ENCODE measurements around the gene RASAL2. TPM values are rescaled to one million over a fixed set of nuclear protein-coding genes. Genes with fewer than 3 reads are reported as not detected.

Gene RASAL2
- total RNA-seq, 1 experiment from 2014 or later, result 22.2 TPM

DNA sequence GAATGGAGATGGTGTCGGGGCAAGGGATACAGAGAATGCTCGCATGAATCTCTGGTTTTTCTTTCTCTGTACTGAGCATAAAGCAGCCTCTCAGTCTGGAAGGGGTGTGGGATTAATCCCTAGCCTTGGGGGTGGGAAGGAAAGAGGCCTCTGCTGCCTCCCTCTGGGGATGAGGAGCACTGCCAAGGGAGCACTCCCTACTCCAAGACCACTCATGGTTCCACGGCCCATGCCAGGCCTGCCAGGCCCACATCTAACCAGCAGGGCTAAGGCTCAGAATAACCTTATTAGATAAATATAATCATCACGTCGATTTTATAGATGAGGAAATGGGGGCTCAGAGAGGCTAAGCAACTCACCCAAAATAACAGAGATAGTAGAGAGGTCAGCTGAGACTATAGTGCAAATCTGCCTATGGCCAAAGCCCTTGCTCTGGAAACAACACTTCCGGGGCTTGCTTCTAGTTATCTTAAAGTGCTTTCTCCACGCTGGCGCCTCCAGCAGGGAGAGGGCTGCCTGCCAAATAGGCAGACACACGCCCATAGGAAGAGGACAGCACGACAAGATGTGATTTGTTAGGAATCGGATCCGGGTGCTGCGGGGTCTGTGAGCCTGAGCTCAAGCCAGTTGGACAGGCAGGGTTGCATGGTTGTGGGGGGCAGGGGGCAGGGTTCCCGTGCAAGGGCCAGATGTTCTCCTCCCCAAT, 419.5 kb downstream of the RASAL2 start:
- peak overlapping the region in 1 of 3 experiments; percentile 70; a peak in 1 of 7 replicates for H3K27ac Mint-ChIP-seq
- H2BK5ac ChIP-seq (ENCODE audit: insufficient read length, low read length), result no peak overlapping the region
- H3K4me3 Mint-ChIP-seq, result no peak overlapping the region
- H2AFZ ChIP-seq (ENCODE audit: low read length), result no peak overlapping the region
- H3K27me3 ChIP-seq (ENCODE audit: insufficient read depth, low read length), result no peaks in the 10 kb centered on the region
- no peak for DNase-seq
- H2BK15ac ChIP-seq (ENCODE audit: low read depth, low read length), result no peak overlapping the region
- no peak overlapping the region for H2BK12ac ChIP-seq (ENCODE audit: insufficient read length, low read depth, low read length)
- H3K14ac ChIP-seq (ENCODE audit: insufficient read depth, low read length), result no peak overlapping the region
- peaks cover 2% of the 10 kb centered on the region; the same call in 1 of the 2 replicates for H3K27me3 Mint-ChIP-seq (ENCODE audit: low read depth)
- TF ChIP-seq, protein P1, sequence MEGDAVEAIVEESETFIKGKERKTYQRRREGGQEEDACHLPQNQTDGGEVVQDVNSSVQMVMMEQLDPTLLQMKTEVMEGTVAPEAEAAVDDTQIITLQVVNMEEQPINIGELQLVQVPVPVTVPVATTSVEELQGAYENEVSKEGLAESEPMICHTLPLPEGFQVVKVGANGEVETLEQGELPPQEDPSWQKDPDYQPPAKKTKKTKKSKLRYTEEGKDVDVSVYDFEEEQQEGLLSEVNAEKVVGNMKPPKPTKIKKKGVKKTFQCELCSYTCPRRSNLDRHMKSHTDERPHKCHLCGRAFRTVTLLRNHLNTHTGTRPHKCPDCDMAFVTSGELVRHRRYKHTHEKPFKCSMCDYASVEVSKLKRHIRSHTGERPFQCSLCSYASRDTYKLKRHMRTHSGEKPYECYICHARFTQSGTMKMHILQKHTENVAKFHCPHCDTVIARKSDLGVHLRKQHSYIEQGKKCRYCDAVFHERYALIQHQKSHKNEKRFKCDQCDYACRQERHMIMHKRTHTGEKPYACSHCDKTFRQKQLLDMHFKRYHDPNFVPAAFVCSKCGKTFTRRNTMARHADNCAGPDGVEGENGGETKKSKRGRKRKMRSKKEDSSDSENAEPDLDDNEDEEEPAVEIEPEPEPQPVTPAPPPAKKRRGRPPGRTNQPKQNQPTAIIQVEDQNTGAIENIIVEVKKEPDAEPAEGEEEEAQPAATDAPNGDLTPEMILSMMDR (conservative IDR thresholded peaks at IDR 0.05), result peak; percentile 37; the same call in 2 of the 3 replicates
- no peak overlapping the region for H3K4me2 ChIP-seq (ENCODE audit: insufficient read depth, insufficient read length, low read length)
- H3K4ac ChIP-seq (ENCODE audit: low read depth, low read length), result no peak overlapping the region
- no peak overlapping the region for H3K56ac ChIP-seq (ENCODE audit: insufficient read length, low read depth, low read length)
- no peaks in the 10 kb centered on the region for H3K4me1 ChIP-seq (ENCODE audit: insufficient read depth, low read length)
- no peak overlapping the region for H2AK5ac ChIP-seq (ENCODE audit: insufficient read length, low read length)
- H3T11ph ChIP-seq (ENCODE audit: low read length), result no peak overlapping the region
- H4K8ac ChIP-seq (replicated peaks; ENCODE audit: insufficient read length, low read depth, low read length), result no peak overlapping the region
- H3K79me1 ChIP-seq (ENCODE audit: insufficient read depth, low read depth, low read length, poor library complexity, severe bottlenecking), result no peaks in the 10 kb centered on the region
- H3K9me3 Mint-ChIP-seq, result no peaks in the 10 kb centered on the region
- H3K27ac ChIP-seq (ENCODE audit: insufficient read length, low read depth, low read length), result no peak overlapping the region
- H3K23ac ChIP-seq (ENCODE audit: insufficient read length, low read depth, low read length), result no peak overlapping the region
- no CpG with 5 or more reads among the region's 14 CpGs for WGBS (ENCODE audit: extremely low coverage, insufficient read length, low lambda C conversion rate)
- no peak overlapping the region for H4K91ac ChIP-seq (ENCODE audit: insufficient read length, low read depth, low read length)
- H2BK120ac ChIP-seq (ENCODE audit: low read depth, low read length, poor library complexity, severe bottlenecking), result no peak overlapping the region
- no peak overlapping the region for H2BK20ac ChIP-seq (ENCODE audit: low read depth, low read length, poor library complexity, severe bottlenecking)
- H3K18ac ChIP-seq (ENCODE audit: insufficient read length, low read depth, low read length), result no peak overlapping the region
- H4K5ac ChIP-seq (ENCODE audit: insufficient read length, low read depth, low read length), result no peak overlapping the region
- no peaks in the 10 kb centered on the region for H3K36me3 Mint-ChIP-seq (ENCODE audit: insufficient read depth in 1 of 3, low read depth in 3 of 3)
- no peaks in the 10 kb centered on the region for H3K23me2 ChIP-seq (ENCODE audit: insufficient read length, low read depth, low read length, poor library complexity, severe bottlenecking)
- peaks cover 0 to 6% of the 10 kb centered on the region in 2 experiments; a peak in 2 of 4 replicates for H3K4me1 Mint-ChIP-seq
- H3K9ac ChIP-seq (ENCODE audit: extremely low read depth, insufficient read length, low read length), result no peak overlapping the region
- H3K79me2 ChIP-seq (ENCODE audit: insufficient read depth, low read length), result no peaks in the 10 kb centered on the region
- H4K20me1 ChIP-seq (ENCODE audit: control insufficient read depth, insufficient read depth, insufficient read length), result no peaks in the 10 kb centered on the region
- H3K9me3 ChIP-seq (ENCODE audit: control insufficient read depth, low read depth, low read length), result no peaks in the 10 kb centered on the region
